GM18502 (cell line): ENCODE results near the gene SLC7A1.
A peak's percentile ranks its signal among the peaks of the same experiment; 100 is the strongest.
"Not testable (repeated sequence)": the region's sequence is repeated elsewhere in the genome, so short reads cannot be mapped to it uniquely, and the experiment has no call there.

Experiments
- ATAC-seq: cut with Tn5 transposase; IDR thresholded peaks from one replicate; pipeline ENCODE4 v1.9.1; 2021; ENCODE audit warnings: mild to moderate bottlenecking; ENCODE audit not compliant: unreplicated experiment, poor library complexity

Gene SLC7A1

DNA sequence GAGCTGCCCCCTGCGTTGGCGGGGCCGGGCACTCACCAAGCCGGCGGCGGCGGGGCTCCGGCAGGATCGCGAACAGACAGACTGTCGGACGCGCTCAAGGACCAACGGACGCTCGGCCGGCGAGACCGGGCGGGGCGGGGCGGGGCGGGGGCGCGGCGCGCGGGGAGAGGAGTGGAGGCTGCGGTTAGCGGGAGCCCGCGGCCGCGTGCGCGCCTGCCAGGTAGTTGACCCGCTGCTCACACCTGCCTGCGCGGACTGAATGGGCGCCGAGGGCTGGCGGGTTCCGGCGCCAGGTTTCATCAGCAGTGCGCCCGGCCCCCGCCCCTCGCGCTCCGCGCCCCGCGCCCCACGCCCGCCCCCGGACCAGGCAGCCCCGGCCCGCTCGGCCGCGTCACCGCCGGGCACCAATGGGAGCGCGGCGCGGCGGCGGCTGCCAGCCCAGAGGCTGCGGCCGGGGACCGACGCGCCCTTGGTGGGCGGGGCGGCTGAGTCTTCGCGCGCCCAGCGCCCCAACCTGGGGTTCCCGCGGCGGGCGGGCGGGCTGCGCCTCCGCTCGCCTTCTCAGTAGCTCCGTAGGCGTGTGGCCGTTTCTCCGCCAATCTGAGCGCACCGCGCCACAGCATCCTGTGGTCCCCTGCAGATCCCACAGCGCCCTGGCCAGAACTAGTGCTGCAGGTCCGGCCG, at the start of gene SLC7A1:
Gene SLC7A1 (minus strand): TSS at position 309 of the 684 bp plus-strand sequence. CDS start 59,500 bp downstream, outside the sequence.
- peak; percentile 88 for ATAC-seq

- ATAC-seq, result no peak
Measured at GRCh38 chr13:29640665-29641064, 45.2 kb upstream of the SLC7A1 start.

DNA sequence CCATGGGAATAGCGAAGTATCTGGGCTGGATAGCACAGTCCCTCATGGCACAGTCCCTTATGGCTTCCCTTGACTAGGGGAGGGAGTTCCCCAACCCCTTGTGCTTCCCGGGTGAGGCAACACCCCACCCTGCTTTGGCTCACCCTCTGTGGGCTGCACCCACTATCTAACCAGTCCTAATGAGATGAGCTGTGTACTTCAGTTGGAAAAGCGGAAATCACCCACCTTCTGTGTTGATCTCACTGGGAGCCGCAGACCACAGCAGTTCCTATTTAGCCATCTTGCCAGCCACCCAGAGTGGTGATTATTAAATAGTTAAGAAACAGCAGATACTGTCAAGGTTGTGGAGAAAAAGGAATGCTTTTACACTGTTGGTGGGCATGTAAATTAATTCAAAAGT, 41.3 kb upstream of the SLC7A1 start:
- not testable (repeated sequence) for ATAC-seq

DNA sequence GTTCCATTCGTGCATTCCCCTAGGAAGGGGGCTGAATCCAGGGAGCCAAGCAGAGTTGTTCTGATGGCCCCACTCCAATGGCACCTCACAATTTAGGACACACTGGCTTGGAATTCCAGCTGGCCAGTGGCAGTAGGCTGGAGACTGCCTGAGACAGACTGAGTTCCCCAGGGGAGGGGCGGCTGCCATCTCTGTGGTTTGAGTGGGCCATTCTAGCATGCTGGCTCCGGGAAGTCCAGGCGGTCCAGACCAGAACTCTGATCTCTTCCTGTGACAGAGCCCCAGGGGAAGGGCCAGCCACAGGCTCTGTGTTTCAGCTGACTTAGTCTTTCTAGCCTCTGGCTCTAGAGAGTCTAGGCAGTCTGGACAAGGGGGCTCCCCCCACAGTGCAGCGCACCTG, 29.5 kb upstream of the SLC7A1 start:
- no peak for ATAC-seq

GRCh38 chr13:29621841-29622240, 26.4 kb upstream of the SLC7A1 start:
- ATAC-seq, result no peak

- no peak for ATAC-seq
Measured at GRCh38 chr13:29621051-29621800, 25.7 kb upstream of the SLC7A1 start.

GRCh38 chr13:29619995-29620394, 24.5 kb upstream of the SLC7A1 start:
- no peak for ATAC-seq

- ATAC-seq, result no peak
Measured at GRCh38 chr13:29613101-29613500, 17.6 kb upstream of the SLC7A1 start.

DNA sequence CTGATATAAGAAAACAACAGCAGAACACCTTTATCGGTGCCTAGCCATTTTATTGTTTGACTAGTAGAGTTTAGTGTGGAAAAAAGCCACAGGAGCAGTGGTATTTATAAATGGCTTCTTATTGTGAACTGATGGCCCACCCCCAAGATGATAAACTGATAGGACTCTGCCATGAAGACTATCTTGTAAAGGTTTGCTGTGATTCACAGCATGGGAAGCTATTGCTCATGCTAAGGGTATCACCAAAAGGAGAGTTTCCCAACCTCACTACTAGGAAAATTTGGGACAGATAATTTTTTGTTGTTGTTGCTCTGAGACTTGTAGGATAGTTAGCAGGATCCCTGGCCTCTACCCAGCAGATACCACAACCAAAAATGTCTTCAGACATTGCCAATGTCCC, 12.0 kb upstream of the SLC7A1 start:
- no peak for ATAC-seq

DNA sequence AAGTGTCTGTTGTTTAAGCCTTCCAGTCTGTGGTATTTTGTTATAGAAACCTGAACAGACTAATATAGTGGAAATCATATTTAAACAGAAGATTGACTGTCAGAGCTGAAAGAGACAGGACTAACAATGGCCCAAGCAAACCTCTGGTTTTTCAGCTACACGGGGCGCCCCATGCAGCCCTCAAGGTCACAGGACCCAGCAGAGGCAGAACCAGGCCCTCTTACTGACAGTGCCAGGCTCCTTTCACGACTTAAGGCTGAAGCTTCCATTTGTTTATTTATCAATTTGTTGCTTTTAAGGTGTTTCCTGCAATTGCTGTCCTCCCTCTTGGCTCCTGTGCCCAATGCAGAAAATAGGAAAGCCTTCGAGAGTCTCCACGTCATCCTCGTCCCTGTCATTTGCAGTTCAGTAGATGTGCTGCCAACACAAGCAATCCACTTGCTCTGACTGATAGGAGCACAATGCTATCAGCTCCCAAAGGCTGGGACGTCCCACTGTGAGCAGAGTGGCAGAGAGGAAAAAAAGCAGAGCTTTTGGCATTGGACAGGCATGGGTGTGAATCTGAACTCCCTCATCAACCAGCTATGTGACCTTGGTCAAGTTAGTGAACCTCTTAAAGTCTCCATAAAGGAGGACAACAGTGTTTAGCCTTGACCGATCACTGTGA, 10.5 kb upstream of the SLC7A1 start:
- ATAC-seq, result no peak

DNA sequence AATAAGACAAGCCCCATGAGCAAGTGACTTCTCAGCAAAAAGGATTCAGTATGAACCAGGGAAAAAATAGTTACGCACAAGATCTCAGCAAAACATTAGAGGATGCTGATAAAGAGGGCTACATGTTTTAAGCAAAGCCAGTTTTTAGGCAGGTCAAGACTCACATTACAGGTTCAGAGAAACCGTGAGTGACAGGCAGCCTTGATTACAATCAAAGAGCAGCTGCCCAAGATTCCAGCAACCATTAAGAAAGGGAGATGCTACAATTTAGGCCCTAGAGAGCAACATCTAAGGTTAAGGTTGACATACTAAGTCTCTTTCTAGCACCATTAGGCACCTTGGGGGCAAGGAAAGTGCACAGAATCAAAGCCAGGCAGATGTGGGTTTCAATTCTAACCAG, 2.8 kb upstream of the SLC7A1 start:
- ATAC-seq, result no peak

GRCh38 chr13:29597706-29598105, 2.2 kb upstream of the SLC7A1 start:
- ATAC-seq, result no peak

DNA sequence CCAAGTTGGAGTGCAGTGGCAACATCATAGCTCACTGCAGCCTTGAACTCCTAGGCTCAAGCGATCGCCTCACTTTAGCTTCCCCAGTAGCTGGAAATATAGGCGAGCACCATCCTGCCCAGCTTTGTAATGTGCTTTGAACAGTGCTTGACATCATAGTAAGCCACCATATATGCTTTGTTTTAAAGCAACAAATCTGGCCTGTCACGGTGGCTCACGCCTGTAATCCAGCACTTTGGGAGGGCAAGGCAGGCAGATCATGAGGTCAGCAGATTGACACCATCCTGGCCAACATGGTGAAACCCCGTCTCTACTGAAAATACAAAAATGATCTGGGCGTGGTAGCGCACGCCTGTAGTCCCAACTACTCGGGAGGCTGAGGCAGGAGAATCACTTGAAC, 1.8 kb upstream of the SLC7A1 start:
- no peak for ATAC-seq

DNA sequence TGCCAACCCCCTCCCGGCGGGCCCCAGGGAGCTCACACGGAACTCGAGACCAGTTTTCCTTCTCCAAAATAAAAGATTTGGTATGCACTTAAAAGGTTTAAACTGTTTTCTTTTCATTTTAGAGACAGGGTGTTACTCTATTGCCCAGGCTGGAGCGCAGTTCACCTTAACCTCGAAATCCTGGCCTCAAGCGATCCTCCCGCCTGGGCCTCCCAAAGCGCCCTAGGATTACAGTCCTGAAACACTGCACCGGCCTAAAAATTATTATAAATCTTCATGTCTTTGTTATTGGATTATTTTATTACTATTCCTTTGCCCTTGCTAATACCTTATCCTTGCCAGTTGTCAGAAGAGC, 553 bp upstream of the SLC7A1 start:
- ATAC-seq, result no peak

DNA sequence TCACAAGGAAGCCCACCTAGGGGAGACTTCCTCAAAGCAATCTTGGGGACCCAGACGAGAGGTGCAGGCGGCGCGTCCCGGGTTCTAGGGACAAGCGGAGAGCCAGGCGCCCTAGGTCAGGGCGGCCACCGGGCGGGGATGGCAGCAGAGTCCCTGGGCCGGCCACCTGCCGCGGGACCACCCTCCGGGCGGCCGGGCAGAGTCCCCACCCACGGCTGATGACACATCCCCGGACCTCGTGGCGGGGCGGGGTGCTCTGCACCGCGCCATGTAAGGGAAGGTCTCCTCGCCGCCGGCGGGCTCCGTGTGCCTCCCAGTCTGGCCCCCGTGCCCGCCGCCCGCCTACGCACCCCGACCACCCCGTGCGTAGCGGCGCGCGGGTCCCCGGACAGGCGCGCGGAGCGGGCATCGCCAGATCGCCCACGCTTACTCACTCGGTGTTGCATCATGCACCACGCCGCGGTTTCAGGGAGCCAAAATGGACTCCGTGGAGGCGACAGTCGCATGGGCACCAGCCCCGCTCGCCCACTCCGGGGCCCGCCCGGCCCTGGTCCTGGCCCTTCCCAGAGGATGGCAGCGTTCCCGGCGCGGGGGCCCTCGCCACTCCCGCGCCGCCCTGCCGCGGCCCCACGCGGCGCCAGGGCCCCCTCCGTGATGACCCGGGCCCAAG, 643 bp downstream of the SLC7A1 start:
- peak; percentile 41 for ATAC-seq

GRCh38 chr13:29594303-29594709, 1.2 kb downstream of the SLC7A1 start:
- peak; percentile 40 for ATAC-seq

DNA sequence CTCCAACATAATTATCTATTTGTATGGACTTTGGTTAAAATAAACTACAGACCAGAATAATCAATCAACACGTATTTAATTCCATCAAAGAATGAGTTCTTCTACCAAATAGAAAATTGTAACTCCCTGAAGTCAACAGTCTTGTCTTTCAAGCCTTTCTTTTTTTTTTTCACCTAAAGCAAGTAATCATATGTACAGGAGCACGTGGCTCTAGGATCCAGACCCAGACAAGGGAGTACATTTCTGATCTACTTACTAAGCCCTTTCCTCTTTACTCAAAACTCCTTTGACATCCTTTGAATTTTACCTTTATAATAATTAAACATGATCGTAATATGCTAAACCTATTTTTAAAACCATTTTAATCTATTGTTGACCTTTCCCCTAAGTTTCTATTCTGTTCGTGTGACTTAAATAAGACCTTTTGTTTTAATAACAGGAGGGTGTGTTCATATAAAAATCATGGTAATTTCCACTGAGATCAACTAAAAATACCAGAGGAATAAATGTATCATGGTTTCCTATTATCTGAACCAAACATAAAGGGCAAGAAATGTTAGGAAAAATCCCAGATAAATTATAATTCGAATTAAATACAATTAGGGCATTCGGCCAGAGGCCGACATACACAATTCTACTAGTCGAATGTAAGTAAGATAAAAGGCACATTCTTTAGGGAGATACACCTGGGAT, 1.7 kb downstream of the SLC7A1 start:
- ATAC-seq, result no peak

DNA sequence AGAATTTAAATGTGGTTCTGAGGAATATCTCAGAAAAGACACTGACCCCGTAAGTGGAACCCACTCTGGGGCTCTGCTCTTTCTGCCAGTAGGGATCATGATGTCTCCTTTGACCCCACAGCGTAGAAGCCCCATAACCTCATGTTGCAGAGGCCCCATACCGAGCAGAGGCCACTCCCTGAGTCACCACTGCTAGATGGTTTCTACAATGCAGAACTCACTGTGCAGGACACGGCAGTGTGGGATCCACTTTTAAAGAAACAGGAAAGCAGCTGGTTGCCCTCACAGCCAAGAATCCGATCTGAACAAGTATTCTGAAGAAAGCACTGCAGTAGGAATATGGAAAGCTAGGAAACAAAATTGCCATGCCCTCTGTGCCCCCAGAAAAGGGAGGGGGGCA, 4.2 kb downstream of the SLC7A1 start:
- no peak for ATAC-seq

- ATAC-seq, result no peak
Measured at GRCh38 chr13:29589967-29590366, 5.5 kb downstream of the SLC7A1 start.

DNA sequence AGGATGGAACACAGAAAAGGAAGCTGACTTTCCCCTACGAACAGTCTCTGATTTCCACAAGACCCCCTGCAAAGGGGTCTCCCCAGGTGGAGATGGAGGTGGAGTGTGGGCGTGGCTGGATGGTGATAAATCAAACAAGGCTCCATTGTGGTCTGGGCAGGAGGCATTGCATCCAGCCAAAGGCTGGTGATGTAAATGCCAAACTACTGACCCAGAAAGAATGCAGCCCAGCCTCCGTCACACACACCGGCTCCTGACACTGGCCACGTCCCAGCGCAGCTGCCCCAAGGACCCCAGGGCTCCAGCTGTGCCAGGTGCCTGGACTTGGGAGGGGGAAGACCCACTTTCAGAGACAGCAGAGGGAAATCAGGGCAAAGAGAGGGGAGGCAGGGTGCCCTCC, 6.3 kb downstream of the SLC7A1 start:
- ATAC-seq, result no peak
